Adrenal gland (tissue), 5 donors: Measurements from ENCODE around the gene ADGRG7.

Experiments used
- CTCF ChIP-seq, 6 experiments: fragments of 450-650 bp in 4 of 6; fragments of 200-600 bp in 2 of 6; sonication (generic) in 1 of 6; IDR thresholded peaks; 1 replicate in 5 of 6; 2 replicates in 1 of 6; pipeline versions ENCODE4 v1.5.1 to v1.8.0; 2016 to 2021; ENCODE audit warnings: antibody characterized with exemption in 6 of 6, mild to moderate bottlenecking in 2 of 6, moderate library complexity in 1 of 6
- POLR2A ChIP-seq, 2 donors: fragments of 450-650 bp; IDR thresholded peaks; one replicate each; pipeline ENCODE4 v1.6.1; 2017; ENCODE audit warnings: antibody characterized with exemption in 2 of 2, mild to moderate bottlenecking in 2 of 2, moderate library complexity in 1 of 2
- donor health status: DM: no; HTN: no; CAD: no.

- TF ChIP-seq CTCF (IDR thresholded peaks at IDR 0.05) (no peak), POLR2A (IDR thresholded peaks at IDR 0.05) (no peak)
These were observed at the start of gene ADGRG7 for GRCh38 chr3:100609305-100609704.
